ENCODE measurements around the gene AK4.

The AK4 gene

GRCh38 chr1:65255035-65255655 lies 107.1 kb downstream of the AK4 start:
- H3K9ac ChIP-seq (ENCODE audit: low read length), result peak overlapping the region; percentile 83
- H3K4me1 ChIP-seq (ENCODE audit: control insufficient read depth, insufficient read depth, low read length), result peaks cover 10% of the 10 kb centered on the region
- no peaks in the 10 kb centered on the region for H3K36me3 ChIP-seq (ENCODE audit: control insufficient read depth, insufficient read depth, low read length, severe bottlenecking)
- peak; percentile 55 for DNase-seq (ENCODE audit: low read depth)
- no peaks in the 10 kb centered on the region for H3K9me3 ChIP-seq (ENCODE audit: control insufficient read depth, low read length)
- peak overlapping the region; percentile 92 for H3K4me3 ChIP-seq (ENCODE audit: low read length)
- no peaks in the 10 kb centered on the region for H3K27me3 ChIP-seq (replicated peaks; ENCODE audit: control insufficient read depth, insufficient read depth, low read length)

- no peaks in the 10 kb centered on the region for H3K27me3 ChIP-seq (replicated peaks; ENCODE audit: control insufficient read depth, insufficient read depth, low read length)
- H3K9me3 ChIP-seq (ENCODE audit: control insufficient read depth, low read length), result no peaks in the 10 kb centered on the region
- peaks cover 10% of the 10 kb centered on the region for H3K4me1 ChIP-seq (ENCODE audit: control insufficient read depth, insufficient read depth, low read length)
- peak overlapping the region; percentile 92 for H3K4me3 ChIP-seq (ENCODE audit: low read length)
- DNase-seq (ENCODE audit: low read depth), result no peak
- peak overlapping the region; percentile 83 for H3K9ac ChIP-seq (ENCODE audit: low read length)
- H3K36me3 ChIP-seq (ENCODE audit: control insufficient read depth, insufficient read depth, low read length, severe bottlenecking), result no peaks in the 10 kb centered on the region
Observed at GRCh38 chr1:65255656-65256050, 107.7 kb downstream of the AK4 start.

GRCh38 chr1:65256860-65257708 lies 109.1 kb downstream of the AK4 start:
- Histone ChIP-seq H3K27me3 (replicated peaks; ENCODE audit: control insufficient read depth, insufficient read depth, low read length) (no peaks in the 10 kb centered on the region), H3K9me3 (ENCODE audit: control insufficient read depth, low read length) (no peaks in the 10 kb centered on the region), H3K4me1 (ENCODE audit: control insufficient read depth, insufficient read depth, low read length) (peaks cover 12% of the 10 kb centered on the region), H3K4me3 (ENCODE audit: low read length) (no peak overlapping the region), H3K9ac (ENCODE audit: low read length) (no peak overlapping the region), H3K36me3 (ENCODE audit: control insufficient read depth, insufficient read depth, low read length, severe bottlenecking) (no peaks in the 10 kb centered on the region)
- no peak for DNase-seq (ENCODE audit: low read depth)

- Histone ChIP-seq H3K36me3 (ENCODE audit: control insufficient read depth, insufficient read depth, low read length, severe bottlenecking) (no peaks in the 10 kb centered on the region), H3K27me3 (replicated peaks; ENCODE audit: control insufficient read depth, insufficient read depth, low read length) (no peaks in the 10 kb centered on the region), H3K9ac (ENCODE audit: low read length) (no peak overlapping the region), H3K9me3 (ENCODE audit: control insufficient read depth, low read length) (no peaks in the 10 kb centered on the region), H3K4me1 (ENCODE audit: control insufficient read depth, insufficient read depth, low read length) (peaks cover 12% of the 10 kb centered on the region), H3K4me3 (ENCODE audit: low read length) (no peak overlapping the region)
- DNase-seq (ENCODE audit: low read depth), result no peak
Observed at GRCh38 chr1:65258106-65258505, 110.1 kb downstream of the AK4 start.

GRCh38 chr1:65259816-65260215 lies 111.8 kb downstream of the AK4 start:
- Histone ChIP-seq H3K36me3 (ENCODE audit: control insufficient read depth, insufficient read depth, low read length, severe bottlenecking) (no peaks in the 10 kb centered on the region), H3K27me3 (replicated peaks; ENCODE audit: control insufficient read depth, insufficient read depth, low read length) (no peaks in the 10 kb centered on the region), H3K4me1 (ENCODE audit: control insufficient read depth, insufficient read depth, low read length) (peaks cover 8% of the 10 kb centered on the region), H3K4me3 (ENCODE audit: low read length) (no peak overlapping the region), H3K9me3 (ENCODE audit: control insufficient read depth, low read length) (no peaks in the 10 kb centered on the region), H3K9ac (ENCODE audit: low read length) (no peak overlapping the region)
- no peak for DNase-seq (ENCODE audit: low read depth)

GRCh38 chr1:65260851-65261473 lies 113.0 kb downstream of the AK4 start:
- no peak overlapping the region for H3K4me3 ChIP-seq (ENCODE audit: low read length)
- peaks cover 12% of the 10 kb centered on the region for H3K4me1 ChIP-seq (ENCODE audit: control insufficient read depth, insufficient read depth, low read length)
- no peaks in the 10 kb centered on the region for H3K9me3 ChIP-seq (ENCODE audit: control insufficient read depth, low read length)
- H3K27me3 ChIP-seq (replicated peaks; ENCODE audit: control insufficient read depth, insufficient read depth, low read length), result no peaks in the 10 kb centered on the region
- peak; percentile 79 for DNase-seq (ENCODE audit: low read depth)
- peak overlapping the region; percentile 2 for H3K9ac ChIP-seq (ENCODE audit: low read length)
- no peaks in the 10 kb centered on the region for H3K36me3 ChIP-seq (ENCODE audit: control insufficient read depth, insufficient read depth, low read length, severe bottlenecking)

GRCh38 chr1:65263286-65263685 lies 115.3 kb downstream of the AK4 start:
- Histone ChIP-seq H3K4me1 (ENCODE audit: control insufficient read depth, insufficient read depth, low read length) (peaks cover 18% of the 10 kb centered on the region), H3K9me3 (ENCODE audit: control insufficient read depth, low read length) (no peaks in the 10 kb centered on the region), H3K27me3 (replicated peaks; ENCODE audit: control insufficient read depth, insufficient read depth, low read length) (no peaks in the 10 kb centered on the region), H3K36me3 (ENCODE audit: control insufficient read depth, insufficient read depth, low read length, severe bottlenecking) (no peaks in the 10 kb centered on the region), H3K4me3 (ENCODE audit: low read length) (no peak overlapping the region), H3K9ac (ENCODE audit: low read length) (no peak overlapping the region)
- no peak for DNase-seq (ENCODE audit: low read depth)

GRCh38 chr1:65264197-65264929 lies 116.4 kb downstream of the AK4 start:
- Histone ChIP-seq H3K36me3 (ENCODE audit: control insufficient read depth, insufficient read depth, low read length, severe bottlenecking) (no peaks in the 10 kb centered on the region), H3K27me3 (replicated peaks; ENCODE audit: control insufficient read depth, insufficient read depth, low read length) (no peaks in the 10 kb centered on the region), H3K9me3 (ENCODE audit: control insufficient read depth, low read length) (no peaks in the 10 kb centered on the region), H3K9ac (ENCODE audit: low read length) (peak overlapping the region; percentile 83), H3K4me3 (ENCODE audit: low read length) (peak overlapping the region; percentile 77), H3K4me1 (ENCODE audit: control insufficient read depth, insufficient read depth, low read length) (peaks cover 18% of the 10 kb centered on the region)
- peak; percentile 84 for DNase-seq (ENCODE audit: low read depth)

GRCh38 chr1:65265296-65265650 lies 117.3 kb downstream of the AK4 start:
- Histone ChIP-seq H3K9ac (ENCODE audit: low read length) (peak overlapping the region; percentile 83), H3K36me3 (ENCODE audit: control insufficient read depth, insufficient read depth, low read length, severe bottlenecking) (no peaks in the 10 kb centered on the region), H3K4me1 (ENCODE audit: control insufficient read depth, insufficient read depth, low read length) (peaks cover 18% of the 10 kb centered on the region), H3K27me3 (replicated peaks; ENCODE audit: control insufficient read depth, insufficient read depth, low read length) (no peaks in the 10 kb centered on the region), H3K9me3 (ENCODE audit: control insufficient read depth, low read length) (no peaks in the 10 kb centered on the region), H3K4me3 (ENCODE audit: low read length) (peak overlapping the region; percentile 77)
- DNase-seq (ENCODE audit: low read depth), result no peak

- no peaks in the 10 kb centered on the region for H3K27me3 ChIP-seq (replicated peaks; ENCODE audit: control insufficient read depth, insufficient read depth, low read length)
- DNase-seq (ENCODE audit: low read depth), result peak; percentile 89
Observed at GRCh38 chr1:65265651-65266351, 117.8 kb downstream of the AK4 start.

More at GRCh38 chr1:65265651-65266351, 117.8 kb downstream of the AK4 start:
- Histone ChIP-seq H3K9me3 (ENCODE audit: control insufficient read depth, low read length) (no peaks in the 10 kb centered on the region), H3K4me3 (ENCODE audit: low read length) (peak overlapping the region; percentile 77), H3K4me1 (ENCODE audit: control insufficient read depth, insufficient read depth, low read length) (peaks cover 18% of the 10 kb centered on the region), H3K9ac (ENCODE audit: low read length) (peak overlapping the region; percentile 83), H3K36me3 (ENCODE audit: control insufficient read depth, insufficient read depth, low read length, severe bottlenecking) (no peaks in the 10 kb centered on the region)

Measured in adipocyte (in vitro differentiated cells).